Stimulated activated CD4-positive, alpha-beta T cell treated with anti-CD3 and anti-CD28 coated beads, Interleukin-15, amount 100 ng/mL, for 24 hours (primary cell): Measurements from ENCODE around the gene FGA.

Source experiments
- DNase-seq: peaks from one replicate; pipeline ENCODE4 v3.0.0-alpha.2; 2020

The FGA gene

DNA sequence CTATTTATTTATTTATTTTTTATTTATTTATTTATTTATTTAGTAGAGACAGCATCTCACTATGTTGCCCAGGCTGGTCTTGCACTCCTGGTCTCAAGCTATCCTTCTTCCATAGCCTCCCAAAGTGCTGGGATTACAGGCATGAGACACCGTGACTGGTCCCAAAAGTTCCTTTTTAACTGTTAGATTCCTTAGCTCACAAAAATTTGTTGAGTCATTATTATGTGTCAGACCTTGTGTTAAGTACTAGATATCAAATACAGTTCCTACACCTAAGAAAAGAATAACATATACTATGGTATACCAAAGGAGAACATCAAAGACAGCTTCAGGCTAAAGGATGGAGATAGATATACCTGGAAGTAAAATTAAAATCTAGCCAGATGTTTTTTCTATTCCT is 11.6 kb downstream of the FGA start:
- DNase-seq, result no peak

DNA sequence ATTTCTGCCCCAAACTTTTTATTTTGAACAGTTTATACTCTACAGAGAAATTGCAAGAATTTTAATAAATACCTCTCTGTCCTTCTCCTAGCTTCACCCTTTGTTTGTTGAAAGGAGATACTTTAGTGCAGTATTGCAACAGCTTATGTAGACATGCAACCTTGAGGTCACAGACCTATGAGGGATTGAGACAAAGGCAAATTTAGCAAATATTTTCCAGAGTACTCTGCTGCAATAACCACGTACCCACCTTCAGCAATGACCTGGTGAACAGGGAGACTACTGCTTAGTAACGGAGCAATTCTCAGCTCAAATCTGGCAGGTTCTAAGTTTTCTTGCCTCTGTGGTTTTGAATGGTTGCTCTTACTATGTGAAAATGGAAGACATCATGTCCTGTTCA is 13.2 kb downstream of the FGA start:
- no peak for DNase-seq

DNA sequence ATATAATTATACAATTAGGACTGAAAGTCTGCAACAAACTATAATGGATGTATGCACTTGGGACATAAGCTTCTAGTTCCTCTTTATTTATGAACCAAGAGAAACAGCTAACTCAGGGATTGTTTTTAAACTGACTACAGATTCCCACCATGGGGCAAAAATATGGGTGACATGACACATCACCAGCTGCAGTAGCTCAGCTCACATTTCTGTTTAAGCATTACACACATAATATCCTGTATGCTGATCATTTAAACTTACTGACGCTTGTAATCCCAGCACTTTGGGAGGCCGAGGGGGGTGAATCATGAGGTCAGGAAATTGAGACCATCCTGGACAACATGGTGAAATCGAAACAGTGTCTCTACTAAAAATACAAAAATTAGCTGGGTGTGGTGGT is 16.2 kb downstream of the FGA start:
- DNase-seq, result no peak

DNA sequence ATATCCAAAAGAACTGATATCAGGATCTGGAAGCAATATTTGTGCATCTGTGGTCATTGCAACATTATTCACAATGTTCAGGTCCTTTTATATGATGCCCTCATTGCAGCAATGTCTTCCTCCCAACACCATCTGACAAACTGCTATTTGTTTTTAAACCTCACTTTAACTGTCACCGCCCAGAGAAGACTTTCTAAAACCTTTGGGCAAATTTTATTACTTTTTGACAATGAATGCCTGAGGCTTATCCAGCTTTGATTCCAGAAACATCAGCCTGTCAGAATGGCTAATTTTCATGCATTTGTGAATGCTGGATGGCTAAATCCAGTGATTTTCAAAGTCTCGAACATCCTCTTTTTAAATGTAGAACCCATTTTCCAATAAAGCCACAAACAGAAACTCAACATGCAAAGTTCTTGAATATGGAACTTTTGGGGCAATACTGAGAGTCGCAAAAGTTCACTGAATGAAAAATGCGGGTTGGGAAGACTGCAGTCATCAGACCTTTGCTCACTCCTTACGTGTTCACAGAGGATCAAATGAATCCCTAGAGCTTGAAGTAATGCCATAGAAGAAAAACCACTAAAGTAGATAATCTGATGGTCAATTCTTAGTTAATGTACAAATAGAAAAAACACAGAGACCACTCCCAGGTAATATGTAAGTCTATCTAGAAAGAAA is 17.2 kb downstream of the FGA start:
- DNase-seq, result no peak

DNA sequence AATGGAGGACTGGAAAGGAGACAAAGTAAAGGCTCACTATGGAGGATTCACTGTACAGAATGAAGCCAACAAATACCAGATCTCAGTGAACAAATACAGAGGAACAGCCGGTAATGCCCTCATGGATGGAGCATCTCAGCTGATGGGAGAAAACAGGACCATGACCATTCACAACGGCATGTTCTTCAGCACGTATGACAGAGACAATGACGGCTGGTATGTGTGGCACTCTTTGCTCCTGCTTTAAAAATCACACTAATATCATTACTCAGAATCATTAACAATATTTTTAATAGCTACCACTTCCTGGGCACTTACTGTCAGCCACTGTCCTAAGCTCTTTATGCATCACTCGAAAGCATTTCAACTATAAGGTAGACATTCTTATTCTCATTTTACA is 21.0 kb downstream of the FGA start:
- DNase-seq, result no peak

DNA sequence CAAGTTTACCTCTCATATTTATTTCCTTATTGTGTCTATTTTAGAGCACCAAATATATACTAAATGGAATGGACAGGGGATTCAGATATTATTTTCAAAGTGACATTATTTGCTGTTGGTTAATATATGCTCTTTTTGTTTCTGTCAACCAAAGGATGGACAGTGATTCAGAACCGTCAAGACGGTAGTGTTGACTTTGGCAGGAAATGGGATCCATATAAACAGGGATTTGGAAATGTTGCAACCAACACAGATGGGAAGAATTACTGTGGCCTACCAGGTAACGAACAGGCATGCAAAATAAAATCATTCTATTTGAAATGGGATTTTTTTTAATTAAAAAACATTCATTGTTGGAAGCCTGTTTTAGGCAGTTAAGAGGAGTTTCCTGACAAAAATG is 21.5 kb downstream of the FGA start:
- DNase-seq, result no peak

DNA sequence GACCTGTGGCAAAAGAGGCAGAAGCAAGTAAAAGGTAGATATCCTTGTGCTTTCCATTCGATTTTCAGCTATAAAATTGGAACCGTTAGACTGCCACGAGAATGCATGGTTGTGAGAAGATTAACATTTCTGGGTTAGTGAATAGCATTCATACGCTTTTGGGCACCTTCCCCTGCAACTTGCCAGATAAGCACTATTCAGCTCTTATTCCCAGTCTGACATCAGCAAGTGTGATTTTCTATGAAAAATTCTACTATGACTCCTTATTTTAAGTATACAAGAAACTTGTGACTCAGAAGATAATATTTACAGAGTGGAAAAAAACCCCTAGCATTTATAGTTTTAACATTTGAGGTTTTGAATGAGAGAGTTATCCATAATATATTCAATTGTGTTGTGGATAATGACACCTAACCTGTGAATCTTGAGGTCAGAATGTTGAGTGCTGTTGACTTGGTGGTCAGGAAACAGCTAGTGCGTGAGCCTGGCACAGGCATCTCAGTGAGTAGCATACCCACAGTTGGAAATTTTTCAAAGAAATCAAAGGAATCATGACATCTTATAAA is 23.8 kb downstream of the FGA start:
- DNase-seq, result no peak

DNA sequence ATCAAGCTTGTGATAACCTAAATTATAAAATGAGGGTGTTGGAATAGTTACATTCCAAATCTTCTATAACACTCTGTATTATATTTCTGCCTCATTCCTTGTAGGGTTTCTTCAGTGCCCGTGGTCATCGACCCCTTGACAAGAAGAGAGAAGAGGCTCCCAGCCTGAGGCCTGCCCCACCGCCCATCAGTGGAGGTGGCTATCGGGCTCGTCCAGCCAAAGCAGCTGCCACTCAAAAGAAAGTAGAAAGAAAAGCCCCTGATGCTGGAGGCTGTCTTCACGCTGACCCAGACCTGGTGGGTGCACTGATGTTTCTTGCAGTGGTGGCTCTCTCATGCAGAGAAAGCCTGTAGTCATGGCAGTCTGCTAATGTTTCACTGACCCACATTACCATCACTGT is 24.8 kb downstream of the FGA start:
- DNase-seq, result no peak

DNA sequence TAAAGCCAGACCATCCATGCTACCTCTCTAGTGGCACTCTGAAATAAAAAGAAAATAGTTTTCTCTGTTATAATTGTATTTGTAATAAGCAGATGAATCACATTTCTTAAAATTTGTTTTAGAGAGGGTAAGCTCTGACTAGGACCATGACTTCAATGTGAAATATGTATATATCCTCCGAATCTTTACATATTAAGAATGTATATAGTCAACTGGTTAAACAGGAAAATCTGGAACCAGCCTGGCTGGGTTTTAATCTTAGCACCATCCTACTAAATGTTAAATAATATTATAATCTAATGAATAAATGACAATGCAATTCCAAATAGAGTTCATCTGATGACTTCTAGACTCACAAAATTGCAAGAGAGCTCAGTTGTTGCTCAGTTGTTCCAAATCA is 26.2 kb downstream of the FGA start:
- DNase-seq, result no peak

DNA sequence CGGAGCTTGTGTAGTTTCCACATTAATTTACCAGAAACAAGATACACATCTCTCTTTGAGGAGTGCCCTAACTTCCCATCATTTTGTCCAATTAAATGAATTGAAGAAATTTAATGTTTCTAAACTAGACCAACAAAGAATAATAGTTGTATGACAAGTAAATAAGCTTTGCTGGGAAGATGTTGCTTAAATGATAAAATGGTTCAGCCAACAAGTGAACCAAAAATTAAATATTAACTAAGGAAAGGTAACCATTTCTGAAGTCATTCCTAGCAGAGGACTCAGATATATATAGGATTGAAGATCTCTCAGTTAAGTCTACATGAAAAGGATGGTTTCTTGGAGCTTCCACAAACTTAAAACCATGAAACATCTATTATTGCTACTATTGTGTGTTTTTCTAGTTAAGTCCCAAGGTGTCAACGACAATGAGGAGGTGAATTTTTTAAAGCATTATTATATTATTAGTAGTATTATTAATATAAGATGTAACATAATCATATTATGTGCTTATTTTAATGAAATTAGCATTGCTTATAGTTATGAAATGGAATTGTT is 27.8 kb downstream of the FGA start, which contains the start of gene FGB:
FGB (plus strand) TSS at position 315 of the 558 bp plus-strand sequence; CDS start at position 323, 8 bp downstream.
- DNase-seq, result no peak

DNA sequence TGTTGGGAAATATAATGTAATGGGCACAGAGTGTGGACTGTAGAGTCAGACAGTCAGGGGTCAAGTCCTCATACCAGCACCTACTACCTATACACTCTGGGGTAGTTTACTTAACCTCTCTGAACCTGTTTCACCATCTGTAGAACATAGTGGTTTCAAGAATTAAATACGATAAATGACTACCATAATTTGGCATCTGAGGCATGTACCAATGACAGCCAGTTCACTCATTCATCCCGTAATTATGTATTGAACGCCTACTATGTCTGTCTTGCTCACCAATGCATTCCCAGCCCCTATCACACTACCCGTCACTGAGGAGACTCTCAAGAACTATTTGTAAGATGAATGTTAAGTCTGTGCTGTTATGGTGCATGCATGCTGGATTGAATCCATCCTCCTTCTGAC is 29.7 kb downstream of the FGA start:
- DNase-seq, result no peak

DNA sequence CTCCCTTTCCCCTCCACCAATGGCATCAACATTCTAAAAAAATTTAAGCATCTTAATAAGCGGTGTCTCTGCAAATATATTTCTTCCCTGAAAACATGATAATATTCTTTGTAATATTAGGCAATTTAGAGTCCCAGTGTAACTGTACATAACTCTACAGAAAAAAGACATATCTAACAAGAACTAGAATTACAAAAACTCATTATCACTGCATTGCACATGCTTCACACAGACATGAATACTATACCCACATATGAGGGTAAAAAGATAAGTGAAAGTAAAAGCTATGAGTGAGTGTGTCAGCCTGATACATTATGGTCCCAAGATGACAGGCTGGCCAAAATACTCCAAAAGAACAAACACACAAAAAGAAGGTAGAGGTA is 30.1 kb downstream of the FGA start:
- no peak for DNase-seq

DNA sequence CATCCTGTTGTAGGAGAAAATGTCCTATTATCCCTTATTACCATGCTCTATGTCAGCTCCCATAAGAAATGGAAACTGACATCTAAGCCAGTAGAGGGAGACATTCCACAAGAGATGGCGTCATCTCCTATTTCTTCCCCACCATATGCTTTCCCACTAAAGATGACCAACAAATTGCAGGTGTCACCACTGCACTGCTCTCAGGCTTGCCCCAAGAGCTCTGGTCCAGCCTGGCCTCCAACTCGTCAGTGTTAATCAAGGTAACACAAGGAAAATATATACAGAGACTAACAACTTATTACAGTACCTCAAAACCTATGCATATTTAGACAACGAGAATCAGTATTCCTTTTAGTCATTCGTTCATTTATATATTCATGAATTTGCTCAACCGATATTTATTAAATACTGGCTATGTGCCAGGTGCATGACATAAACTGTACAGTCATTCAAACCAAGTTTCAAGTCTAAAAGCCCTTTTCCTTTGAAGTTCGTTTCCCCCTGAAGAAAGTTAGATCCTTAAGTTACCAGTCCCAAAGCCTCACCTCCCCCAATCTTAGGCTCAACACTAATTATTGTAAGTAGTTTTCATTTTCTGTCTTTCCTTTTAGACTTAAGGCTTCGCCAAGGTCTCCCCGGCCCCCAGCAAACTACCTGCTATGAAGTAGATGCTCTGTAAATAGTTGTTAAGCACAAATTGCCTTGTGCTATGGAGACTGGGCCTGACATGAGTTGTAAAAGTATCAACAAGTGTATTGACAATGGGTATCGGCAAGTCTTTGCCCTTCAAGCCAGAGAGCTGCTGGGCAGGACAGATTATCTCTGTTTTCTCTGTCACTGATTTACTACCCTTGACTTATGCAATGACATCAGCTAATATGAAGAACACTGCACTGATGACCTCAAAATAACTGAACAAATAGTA is 30.8 kb downstream of the FGA start:
- DNase-seq, result no peak

DNA sequence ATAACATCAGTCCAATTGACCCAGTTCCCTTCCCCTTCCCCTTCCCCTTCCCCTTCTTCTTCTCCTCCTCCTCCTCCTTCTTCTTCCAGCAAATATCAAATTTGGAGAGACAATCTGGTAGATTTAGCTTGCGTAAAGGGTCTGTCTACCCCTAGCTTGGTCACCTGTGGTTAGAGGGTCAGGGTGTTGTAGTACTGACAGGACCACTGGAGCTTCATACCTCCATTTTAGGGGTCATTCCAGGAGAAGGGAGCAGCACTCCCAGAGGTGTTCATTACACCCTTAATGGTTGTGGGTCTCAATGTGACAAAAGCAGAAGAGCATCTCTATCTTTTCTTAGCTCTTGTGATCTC is 31.4 kb downstream of the FGA start:
- DNase-seq, result no peak

DNA sequence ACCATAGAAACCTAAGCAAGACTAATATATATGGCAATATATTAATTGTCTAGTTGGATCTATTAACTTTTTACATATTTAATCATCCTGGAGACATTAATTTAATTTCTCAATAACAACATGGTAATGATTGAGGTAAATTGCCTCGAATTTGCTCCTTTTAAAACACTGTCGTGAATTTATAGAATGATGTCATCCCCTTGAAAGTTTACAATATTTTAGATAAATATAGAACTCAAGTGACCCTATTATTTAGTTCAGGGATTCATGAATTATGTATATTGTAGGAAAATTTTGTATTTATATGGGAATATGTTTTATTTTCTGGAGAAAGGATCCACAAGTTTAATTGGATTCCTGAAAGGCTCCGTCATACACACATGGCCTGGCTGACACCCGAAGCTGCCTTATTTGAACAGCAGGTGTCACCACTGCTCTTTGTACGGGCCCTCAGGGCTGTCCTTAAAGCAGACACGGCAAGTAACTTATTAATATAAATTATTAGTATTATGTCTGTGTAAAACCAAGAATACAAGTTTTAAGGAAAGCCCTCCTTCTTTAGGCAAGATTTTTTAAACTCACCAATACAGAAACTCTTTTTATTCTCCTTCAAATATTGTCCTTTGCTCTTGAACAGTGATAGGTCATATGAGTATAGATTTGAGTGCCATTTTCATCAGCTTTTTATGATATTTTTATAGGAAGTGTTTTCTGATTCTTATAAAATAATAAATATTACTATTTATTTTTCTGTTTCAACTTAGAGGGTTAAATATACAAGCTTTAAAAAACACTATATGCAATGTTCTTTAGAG is 38.5 kb downstream of the FGA start:
- DNase-seq, result peak; percentile 75

DNA sequence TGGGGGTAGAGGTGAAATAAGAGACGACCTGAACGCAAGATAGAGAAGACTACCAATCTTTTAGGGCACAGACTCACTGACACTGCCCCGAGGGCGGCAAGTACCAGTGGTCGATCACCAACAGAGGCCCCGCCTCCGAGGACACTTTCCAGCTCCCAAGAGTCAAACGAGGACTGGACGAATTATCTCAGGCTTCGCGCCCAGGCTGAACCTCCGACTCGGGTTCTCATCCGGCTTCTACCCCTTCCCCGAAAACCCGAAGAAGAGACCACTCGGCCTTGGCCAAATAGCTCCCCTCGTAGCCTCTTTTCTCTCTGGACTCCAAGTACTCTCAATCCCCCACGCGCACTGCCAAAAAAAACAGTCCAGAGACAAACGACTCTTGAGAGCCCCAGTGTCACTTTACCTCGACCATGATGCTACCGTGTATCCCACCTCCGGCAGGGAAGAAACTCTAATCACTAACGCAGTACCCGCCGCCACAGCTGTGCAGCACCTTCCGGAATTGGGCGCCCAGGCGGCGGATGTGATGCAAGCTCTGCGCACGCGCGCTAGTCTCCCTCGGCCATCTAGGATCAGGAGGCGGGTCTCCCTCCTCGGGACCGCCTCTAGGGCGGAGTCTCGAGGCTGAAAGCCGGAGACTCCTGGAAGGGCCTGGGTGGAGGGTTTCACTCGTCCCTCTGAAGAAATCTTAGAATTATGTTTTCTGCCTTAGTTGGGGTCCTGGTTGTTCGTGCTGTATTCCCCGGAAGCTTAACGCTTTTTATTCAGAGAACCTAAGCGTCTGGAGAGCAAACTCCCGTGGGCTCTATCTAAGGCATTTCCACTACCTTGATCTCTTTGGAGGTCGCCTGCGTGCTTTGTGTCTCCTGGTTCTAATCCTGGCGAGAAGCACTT is 40.4 kb downstream of the FGA start, which contains the start of gene PLRG1:
PLRG1 (minus strand) TSS at position 507 of the 897 bp plus-strand sequence; CDS start at position 415, 92 bp downstream.
- DNase-seq, result peak; percentile 96

DNA sequence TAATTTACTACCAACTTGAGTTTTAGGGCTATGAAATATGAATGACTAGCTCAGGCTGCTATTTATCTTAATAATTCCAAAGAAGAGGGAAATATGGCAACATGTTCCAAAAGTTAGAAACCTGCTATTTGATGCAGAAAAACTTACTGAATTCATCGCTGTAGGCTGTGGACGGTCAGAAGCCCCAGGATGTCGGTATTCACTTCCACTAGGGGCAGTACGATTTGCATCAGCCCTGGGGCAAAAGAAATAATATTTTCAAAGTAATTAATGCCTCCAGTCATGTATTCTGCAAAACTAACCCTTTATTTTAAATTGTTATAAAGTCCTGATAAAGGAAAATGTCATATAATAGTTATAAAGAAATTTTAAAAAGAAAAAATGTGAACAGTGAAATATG is 44.9 kb downstream of the FGA start:
- DNase-seq, result no peak

DNA sequence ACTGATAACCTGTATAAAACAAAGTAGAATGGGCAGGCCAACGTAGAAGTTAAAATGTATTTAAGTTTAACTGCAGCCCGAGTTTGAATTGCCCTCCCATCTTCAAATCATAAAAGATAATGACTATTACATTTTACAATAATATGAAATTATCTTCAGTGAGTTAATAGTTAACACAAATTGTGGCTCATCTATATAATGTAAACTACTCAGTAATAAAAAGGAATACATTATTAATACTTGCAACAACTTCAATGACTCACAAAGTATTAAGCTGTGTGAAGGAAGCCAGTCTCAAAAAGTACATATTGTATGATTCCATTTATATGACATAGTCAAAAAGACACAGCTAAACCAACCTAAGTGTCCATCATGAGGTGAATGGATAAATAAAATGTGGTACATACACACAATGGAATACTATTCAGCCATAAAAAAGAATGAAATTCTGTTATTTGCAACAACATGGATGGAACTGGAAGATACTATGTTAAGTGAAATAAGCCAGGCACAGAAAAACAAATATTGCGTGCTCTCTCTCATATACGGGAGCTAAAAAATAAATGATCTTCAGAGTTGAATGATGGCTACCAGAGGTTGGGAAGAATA is 48.2 kb downstream of the FGA start:
- no peak for DNase-seq
